Nephron (organoid): Measurements from ENCODE around the gene ZNF208.
"Not testable (repeated sequence)": the region's sequence is repeated elsewhere in the genome, so short reads cannot be mapped to it uniquely, and the experiment has no call there.

Experiments used
- H3K27ac Mint-ChIP-seq, 3 experiments: 2 replicates each; pipeline ENCODE4 v1.8.0; 2020; ENCODE audit warnings: mixed read lengths in 3 of 3, mild to moderate bottlenecking in 2 of 3, moderate library complexity in 1 of 3
- H3K27me3 Mint-ChIP-seq: 2 replicates; pipeline ENCODE4 v1.8.0; 2021; ENCODE audit warnings: low read depth, mild to moderate bottlenecking, moderate library complexity, mixed read lengths
- H3K36me3 Mint-ChIP-seq: 2 replicates; pipeline ENCODE4 v1.8.0; 2020; ENCODE audit warnings: low read depth, mixed read lengths
- H3K4me1 Mint-ChIP-seq: 2 replicates; pipeline ENCODE4 v1.8.0; 2020; ENCODE audit warnings: mixed read lengths
- H3K4me3 Mint-ChIP-seq, 3 experiments: 2 replicates each; pipeline ENCODE4 v1.8.0; 2020; ENCODE audit warnings: mild to moderate bottlenecking in 3 of 3, mixed read lengths in 3 of 3, moderate library complexity in 2 of 3
- H3K9me3 Mint-ChIP-seq: 2 replicates; pipeline ENCODE4 v1.8.0; 2020; ENCODE audit warnings: mixed read lengths
- CTCF ChIP-seq, 3 experiments: fragments of 200-600 bp; sonication (generic); IDR thresholded peaks; one replicate each; pipeline ENCODE4 v1.5.0; 2021; ENCODE audit warnings: antibody characterized with exemption in 3 of 3; ENCODE audit not compliant: unreplicated experiment in 3 of 3

ZNF208 gene

GRCh38 chr19:22010437-22011143, at the start of gene ZNF208:
Gene ZNF208, minus strand, starts transcription at chr19:22010943. Its CDS starts 149 bp downstream, at chr19:22010794.
- not testable (repeated sequence) for H3K4me1 Mint-ChIP-seq, H3K4me3 Mint-ChIP-seq, H3K27me3 Mint-ChIP-seq, H3K36me3 Mint-ChIP-seq, H3K27ac Mint-ChIP-seq
- peaks cover 40% of the 10 kb centered on the region for H3K9me3 Mint-ChIP-seq

- Mint-ChIP-seq H3K36me3 (no peaks in the 10 kb centered on the region), H3K4me1 (no peaks in the 10 kb centered on the region), H3K4me3 (no peak overlapping the region), H3K27ac (no peak overlapping the region), H3K27me3 (no peaks in the 10 kb centered on the region), H3K9me3 (peaks cover 39% of the 10 kb centered on the region)
- TF ChIP-seq CTCF (IDR thresholded peaks at IDR 0.05; ENCODE audit: unreplicated experiment in 3 of 3), result no peak
Observed at GRCh38 chr19:22052644-22053013, 41.9 kb upstream of the ZNF208 start.

GRCh38 chr19:22041151-22041550, 30.4 kb upstream of the ZNF208 start:
- H3K4me1 Mint-ChIP-seq, H3K36me3 Mint-ChIP-seq, H3K27me3 Mint-ChIP-seq, H3K4me3 Mint-ChIP-seq, H3K27ac Mint-ChIP-seq: not testable (repeated sequence)
- H3K9me3 Mint-ChIP-seq, result peaks cover 59% of the 10 kb centered on the region

- Mint-ChIP-seq H3K36me3 (no peaks in the 10 kb centered on the region), H3K4me3 (no peak overlapping the region), H3K4me1 (no peaks in the 10 kb centered on the region), H3K27ac (no peak overlapping the region), H3K9me3 (peaks cover 70% of the 10 kb centered on the region), H3K27me3 (no peaks in the 10 kb centered on the region)
- no peak for TF ChIP-seq CTCF (IDR thresholded peaks at IDR 0.05; ENCODE audit: unreplicated experiment in 3 of 3)
Observed at GRCh38 chr19:22030680-22031079, 19.9 kb upstream of the ZNF208 start.

- Mint-ChIP-seq H3K9me3 (peaks cover 59% of the 10 kb centered on the region), H3K4me3 (no peak overlapping the region), H3K27me3 (no peaks in the 10 kb centered on the region), H3K36me3 (no peaks in the 10 kb centered on the region), H3K27ac (no peak overlapping the region), H3K4me1 (no peaks in the 10 kb centered on the region)
- TF ChIP-seq CTCF (IDR thresholded peaks at IDR 0.05; ENCODE audit: unreplicated experiment in 3 of 3), result no peak
Observed at GRCh38 chr19:22026687-22027086, 15.9 kb upstream of the ZNF208 start.

- not testable (repeated sequence) for H3K27me3 Mint-ChIP-seq, H3K4me1 Mint-ChIP-seq, H3K4me3 Mint-ChIP-seq, H3K36me3 Mint-ChIP-seq, H3K27ac Mint-ChIP-seq
- H3K9me3 Mint-ChIP-seq, result peaks cover 55% of the 10 kb centered on the region
Observed at GRCh38 chr19:22025539-22025938, 14.8 kb upstream of the ZNF208 start.

- Mint-ChIP-seq H3K27ac (no peak overlapping the region), H3K4me1 (no peaks in the 10 kb centered on the region), H3K27me3 (no peaks in the 10 kb centered on the region), H3K4me3 (no peak overlapping the region), H3K9me3 (peaks cover 56% of the 10 kb centered on the region), H3K36me3 (no peaks in the 10 kb centered on the region)
- TF ChIP-seq CTCF (IDR thresholded peaks at IDR 0.05; ENCODE audit: unreplicated experiment in 3 of 3), result no peak
Observed at GRCh38 chr19:21970466-21970865, 40.3 kb downstream of the ZNF208 start.
